NCI-H146 treated with DMSO at 0.1 percent for 48 hours (cell line): ENCODE results near the gene RBM4.
A peak's percentile ranks its signal among the peaks of the same experiment; 100 is the strongest.
"Not testable (repeated sequence)": the region's sequence is repeated elsewhere in the genome, so short reads cannot be mapped to it uniquely, and the experiment has no call there.

Experiments used
- DNase-seq: peaks from one replicate; lab custom pipeline; 2025; ENCODE audit not compliant: unreplicated experiment; lab: John Stamatoyannopoulos, UW

The RBM4 gene

GRCh38 chr11:66638177-66639065 lies at the start of gene RBM4:
RBM4 (plus strand) TSS chr11:66638703; CDS start chr11:66639712, 1,009 bp downstream.
- peak; percentile 98 for DNase-seq

DNA sequence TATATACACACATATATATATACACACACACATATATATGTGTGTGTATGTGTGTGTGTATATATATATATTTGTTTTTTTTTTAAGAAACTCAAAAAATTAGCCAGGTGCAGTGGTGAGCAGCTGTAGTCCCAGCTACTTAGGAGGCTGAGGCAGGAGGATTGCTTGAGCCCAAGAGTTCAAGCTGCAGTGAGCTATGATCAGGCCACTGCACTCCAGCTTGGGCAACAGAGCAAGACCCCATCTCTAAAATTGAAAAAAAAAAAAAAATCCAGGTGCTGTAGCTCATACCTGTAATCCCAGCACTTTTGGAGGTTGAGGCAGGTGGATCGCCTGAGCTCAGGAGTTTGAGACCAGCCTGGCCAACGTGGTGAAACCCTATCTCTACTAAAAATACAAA lies 49.2 kb upstream of the RBM4 start:
- DNase-seq: not testable (repeated sequence)

- DNase-seq: no peak
Observed at GRCh38 chr11:66589996-66590675, 48.4 kb upstream of the RBM4 start.

DNA sequence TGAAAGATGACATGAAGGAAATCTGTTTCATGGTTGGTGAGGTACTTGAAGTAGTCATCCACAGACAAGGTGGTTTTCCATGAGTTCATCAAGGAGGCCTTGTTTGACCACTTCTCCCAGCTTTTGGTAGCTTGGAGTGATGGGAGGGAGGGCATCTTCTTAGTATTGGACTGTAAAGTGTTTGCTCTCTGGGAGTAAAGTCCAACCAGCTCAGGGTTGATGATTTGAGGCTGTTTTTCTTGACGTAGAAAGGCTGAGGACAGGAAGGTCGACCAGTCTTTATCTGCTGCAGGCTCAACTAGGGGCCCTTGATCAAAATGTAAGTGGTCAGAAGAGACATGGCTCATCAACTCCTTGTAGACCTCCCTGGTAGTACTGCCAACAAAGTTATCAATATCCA lies 47.3 kb upstream of the RBM4 start:
- DNase-seq: no peak

GRCh38 chr11:66592457-66593302 lies 45.8 kb upstream of the RBM4 start, which contains the start of the genes CCDC87 and CCS:
CCDC87 (minus strand) TSS chr11:66593063; CDS start chr11:66593015, 48 bp downstream.
CCS (plus strand) TSS chr11:66593185; CDS start chr11:66593262, 77 bp downstream.
- peak; percentile 87 for DNase-seq

GRCh38 chr11:66593303-66593635 lies 45.2 kb upstream of the RBM4 start:
- no peak for DNase-seq

- DNase-seq: no peak
Observed at GRCh38 chr11:66593650-66594049, 44.9 kb upstream of the RBM4 start.

- DNase-seq: no peak
Observed at GRCh38 chr11:66595245-66595904, 43.1 kb upstream of the RBM4 start.

GRCh38 chr11:66598993-66599392 lies 39.5 kb upstream of the RBM4 start:
- DNase-seq: no peak

DNA sequence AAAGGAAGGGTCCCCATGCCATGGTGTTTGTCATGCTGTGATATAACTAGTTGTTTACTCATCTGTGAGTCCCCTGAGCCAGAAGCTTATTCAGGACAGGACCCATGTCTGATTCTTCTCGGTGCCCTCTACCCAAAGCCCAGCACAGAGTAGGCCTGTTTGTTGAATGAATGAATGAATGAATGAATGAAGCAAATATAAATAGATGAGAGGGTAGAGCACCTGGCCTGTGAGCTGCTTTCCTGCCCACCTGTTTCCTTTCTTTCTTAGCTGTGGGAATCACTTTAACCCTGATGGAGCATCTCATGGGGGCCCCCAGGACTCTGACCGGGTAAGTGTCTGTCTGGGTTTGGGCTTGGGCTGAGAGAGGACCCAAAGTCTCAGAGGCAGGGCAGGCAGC lies 38.3 kb upstream of the RBM4 start:
- DNase-seq: no peak

GRCh38 chr11:66600631-66601233 lies 37.8 kb upstream of the RBM4 start:
- DNase-seq: no peak

DNA sequence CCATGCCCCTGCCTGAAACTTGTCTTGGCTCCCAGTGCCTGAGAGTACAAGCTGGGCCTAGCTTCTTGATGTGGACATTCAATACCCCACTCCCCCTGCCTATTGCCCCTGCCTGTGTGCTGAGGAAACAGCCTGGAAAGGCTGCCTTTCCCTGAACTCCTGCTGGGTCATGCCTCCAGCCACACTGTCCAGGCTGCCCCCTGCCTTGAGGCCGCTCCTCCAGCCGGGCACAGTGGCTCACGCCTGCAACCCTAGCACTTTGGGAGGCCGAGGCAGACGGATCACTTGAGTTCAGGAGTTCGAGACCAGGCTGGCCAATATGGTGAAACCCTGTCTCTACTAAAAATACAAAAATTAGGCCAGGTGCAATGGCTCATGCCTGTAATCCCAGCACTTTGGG lies 35.4 kb upstream of the RBM4 start:
- no peak for DNase-seq

- no peak for DNase-seq
Observed at GRCh38 chr11:66604155-66604554, 34.3 kb upstream of the RBM4 start.

DNA sequence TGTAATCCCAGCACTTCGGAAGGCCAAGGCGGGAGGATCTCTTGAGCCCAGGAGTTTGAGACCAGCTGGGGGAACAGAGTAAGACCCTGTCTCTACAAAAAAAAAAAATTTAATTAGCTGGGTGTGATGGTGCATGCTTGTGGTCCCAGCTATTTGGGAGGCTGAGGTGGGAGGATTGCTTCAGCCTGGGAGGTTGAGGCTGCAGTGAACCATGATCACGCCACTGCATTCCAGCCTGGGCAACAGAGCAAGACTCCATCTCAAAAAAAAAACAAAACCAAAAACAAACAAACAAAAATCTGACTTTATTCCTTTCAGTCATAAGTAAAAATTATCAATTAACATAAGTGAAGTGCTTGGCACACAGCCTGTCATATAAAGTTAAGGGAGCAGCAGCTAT lies 31.9 kb upstream of the RBM4 start:
- DNase-seq: not testable (repeated sequence)

DNA sequence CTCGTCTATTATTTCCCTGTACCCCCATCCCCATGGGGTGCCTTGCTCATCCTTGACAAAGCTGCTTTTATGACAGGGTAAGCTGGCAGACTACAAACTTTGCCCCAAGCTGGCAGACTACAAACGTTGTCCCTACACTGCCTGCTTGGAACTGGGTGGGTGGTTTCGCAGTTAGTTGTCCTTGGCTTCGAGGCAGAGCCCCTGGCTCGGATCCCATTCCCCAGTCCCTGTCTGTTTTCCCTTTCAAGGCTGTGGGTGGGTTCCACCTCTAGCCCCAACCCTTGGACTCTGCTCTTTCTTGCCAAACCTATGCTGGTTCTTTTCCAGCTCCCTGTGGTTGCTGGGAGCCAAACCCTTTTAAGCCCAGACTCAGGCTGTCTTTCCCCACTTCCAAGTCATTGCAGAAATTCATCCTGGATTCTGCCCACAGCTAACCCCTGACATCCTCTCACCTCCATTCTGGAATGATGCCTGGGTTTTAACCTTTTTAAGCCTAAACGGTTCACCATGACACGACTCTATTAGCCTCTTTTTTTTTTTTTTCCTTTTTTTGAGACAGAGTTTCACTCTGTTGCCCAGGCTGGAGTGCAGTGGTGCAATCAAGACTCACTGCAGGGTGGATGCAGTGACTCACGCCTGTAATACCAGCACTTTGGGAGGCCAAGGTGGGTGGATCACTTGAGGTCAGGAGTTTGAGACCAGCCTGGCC lies 31.2 kb upstream of the RBM4 start:
- no peak for DNase-seq

DNA sequence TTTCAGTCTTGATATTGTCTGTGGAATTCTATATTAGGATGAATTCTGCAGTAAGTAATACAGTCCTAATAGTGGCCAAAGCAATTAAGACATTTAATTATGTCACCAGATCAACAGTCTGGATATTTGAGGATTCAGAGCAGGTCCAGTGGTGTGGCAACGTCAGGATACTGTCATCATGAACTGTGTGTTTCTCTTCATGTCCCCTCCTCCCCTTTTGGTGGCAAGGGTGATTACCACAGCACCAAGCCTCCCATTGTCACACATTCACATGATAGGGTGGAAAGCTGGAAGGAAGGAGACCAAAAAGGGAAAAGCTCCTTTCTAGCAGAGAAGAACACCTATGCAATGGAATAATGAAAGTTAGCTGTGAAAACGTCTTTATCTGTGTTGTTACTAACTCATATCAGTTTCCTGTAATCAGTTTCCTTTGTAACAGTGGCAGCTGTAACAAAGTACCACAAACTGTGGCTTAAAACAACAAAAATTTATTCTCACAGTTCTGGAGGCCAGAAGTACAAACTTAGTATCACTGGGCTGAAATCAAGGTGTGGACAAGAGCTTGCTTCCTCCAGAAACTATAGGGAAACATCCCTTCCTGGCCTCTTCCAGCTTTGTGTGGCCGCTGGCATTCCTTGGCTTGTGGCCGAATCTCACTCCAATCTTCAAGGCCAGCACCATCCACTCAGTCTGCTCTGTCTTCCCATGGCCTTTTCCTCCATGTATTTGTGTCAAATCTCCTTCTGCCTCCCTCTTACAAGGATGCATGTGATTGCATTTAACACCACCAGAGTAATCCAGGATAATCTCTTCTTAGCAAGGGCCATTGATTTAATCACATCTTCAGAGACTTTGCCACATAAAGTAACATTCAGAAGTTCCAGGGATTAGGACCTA lies 28.5 kb upstream of the RBM4 start:
- DNase-seq: no peak

DNA sequence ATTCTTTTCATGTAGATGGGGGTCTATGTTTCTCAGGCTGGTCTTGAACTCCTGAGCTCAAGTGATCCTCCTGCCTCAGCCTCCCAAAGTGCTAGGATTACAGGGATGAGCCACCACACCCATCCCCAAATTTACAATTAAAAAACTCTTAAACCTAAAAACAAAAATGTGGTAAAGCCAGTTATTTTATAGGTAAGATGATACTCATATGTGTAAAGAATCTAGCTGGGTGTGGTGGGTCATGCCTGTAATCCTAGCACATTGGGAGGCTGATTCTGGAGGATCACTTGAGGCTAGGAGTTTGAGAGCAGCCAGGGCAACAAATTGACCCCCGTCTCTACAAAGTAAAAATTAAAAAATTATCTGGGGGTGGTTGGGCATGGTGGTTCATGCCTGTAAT lies 26.0 kb upstream of the RBM4 start:
- DNase-seq: no peak

- DNase-seq: no peak
Observed at GRCh38 chr11:66614073-66614472, 24.4 kb upstream of the RBM4 start.
